Measurements from ENCODE around the gene CKS1B.

The CKS1B gene

DNA sequence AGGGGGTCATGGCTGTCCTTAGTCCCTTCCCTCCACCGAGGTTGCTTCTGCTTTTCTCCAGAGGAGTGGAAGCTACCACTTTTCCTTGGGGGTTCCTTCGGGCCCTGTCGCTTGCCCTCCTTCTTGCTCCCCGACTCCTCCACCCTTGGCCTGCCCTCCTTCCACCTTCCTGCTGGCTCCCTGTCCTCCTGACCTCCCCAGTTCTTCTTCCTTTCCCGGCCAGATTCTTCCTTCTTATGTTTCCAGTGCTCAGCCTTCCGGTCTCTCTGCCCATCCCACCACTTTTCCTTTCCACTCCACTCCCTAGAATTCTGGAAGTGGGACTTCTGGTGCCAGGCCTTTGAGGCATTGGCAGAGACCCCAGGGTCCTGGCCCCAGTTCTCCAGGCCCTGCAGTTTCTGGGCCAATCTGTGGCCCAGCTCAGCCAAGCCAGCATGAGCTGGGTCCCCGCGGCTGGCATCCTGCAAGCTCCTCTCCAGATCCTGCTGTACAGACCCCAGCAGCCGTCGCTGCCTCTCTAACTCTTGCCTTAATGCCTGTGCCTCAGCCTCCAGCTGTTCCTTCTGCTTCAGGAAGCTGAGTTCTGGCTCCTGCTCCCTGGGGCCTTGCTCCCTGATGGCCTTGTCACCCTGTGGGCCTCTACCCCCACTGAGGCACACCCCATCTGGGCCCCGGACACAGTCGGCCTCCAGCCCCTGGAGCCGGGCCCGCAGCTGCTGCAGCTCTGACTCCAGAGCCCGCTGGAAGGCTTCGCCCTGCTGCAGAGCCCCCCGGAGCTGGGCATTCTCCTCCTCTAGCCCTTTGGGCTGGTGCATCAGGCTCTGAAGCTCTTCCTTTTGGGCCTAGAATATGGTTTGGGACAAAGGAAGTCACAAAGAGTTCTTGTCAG, 28.3 kb upstream of the CKS1B start:
- no peak for DNase-seq (ENCODE audit: low read depth in 2 of 2)

DNA sequence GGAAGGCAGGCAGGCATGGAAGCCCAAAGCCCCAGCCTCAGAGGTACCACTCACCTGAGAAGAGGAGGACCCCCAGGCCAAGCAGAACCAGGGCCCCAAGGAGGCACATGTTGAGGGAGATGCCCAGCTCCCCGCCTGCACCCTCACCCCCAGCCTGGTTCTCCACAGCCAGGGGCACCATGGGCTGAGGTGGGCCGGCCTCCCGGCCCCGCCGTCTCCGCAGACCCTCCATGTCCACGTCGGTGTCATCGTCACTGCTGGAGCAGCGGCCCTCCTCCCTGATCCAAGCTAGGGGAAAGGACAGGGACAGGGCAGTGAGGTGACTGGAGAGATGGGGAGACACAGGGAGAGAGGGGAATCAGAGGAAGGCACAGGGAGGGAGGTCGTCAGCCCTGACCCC, 26.4 kb upstream of the CKS1B start:
- DNase-seq (ENCODE audit: low read depth in 2 of 2) = no peak

DNA sequence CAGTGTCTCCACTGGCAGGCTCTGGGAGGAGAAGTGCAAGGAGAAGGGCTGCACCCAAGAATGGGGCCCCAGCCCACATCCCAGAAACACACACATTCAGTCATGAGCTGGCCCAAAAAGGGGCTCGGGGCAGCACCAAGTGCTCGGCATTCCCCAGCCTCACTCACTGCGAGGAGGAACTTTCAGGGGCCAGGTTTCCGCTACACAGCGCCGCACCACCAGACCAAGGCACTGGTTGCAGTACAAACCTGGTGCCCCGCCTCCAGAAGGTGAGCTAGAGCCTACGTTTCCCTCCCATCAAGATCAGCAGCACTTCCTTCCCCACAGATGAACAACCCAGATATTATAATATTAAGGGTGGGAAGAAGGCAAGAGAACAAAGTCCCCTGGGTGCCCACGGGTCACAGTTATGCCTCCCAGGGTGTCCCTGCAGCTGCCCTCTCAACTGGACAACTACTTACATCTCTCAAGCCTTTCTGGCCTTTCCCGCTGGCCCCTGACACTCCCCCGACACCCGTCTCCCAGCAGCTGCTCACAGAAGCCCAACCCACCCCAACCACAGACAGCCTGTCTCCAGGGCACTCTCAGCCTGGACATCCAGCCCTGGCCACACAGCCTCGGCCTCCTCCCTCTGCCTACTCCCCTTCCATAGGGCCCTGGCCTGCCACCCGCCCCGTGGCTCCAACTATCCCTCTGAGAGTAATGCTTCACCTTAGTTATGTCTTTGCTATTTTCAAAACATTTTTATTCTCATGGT, 22.4 kb upstream of the CKS1B start:
- DNase-seq (ENCODE audit: low read depth in 2 of 2) = peak in 1 of 2 donors; percentile 44

- no peak for DNase-seq (ENCODE audit: low read depth in 2 of 2)
Observed at GRCh38 chr1:154952664-154953063, 21.8 kb upstream of the CKS1B start.

- no peak for DNase-seq (ENCODE audit: low read depth in 2 of 2)
Observed at GRCh38 chr1:154953611-154954038, 20.9 kb upstream of the CKS1B start.

DNA sequence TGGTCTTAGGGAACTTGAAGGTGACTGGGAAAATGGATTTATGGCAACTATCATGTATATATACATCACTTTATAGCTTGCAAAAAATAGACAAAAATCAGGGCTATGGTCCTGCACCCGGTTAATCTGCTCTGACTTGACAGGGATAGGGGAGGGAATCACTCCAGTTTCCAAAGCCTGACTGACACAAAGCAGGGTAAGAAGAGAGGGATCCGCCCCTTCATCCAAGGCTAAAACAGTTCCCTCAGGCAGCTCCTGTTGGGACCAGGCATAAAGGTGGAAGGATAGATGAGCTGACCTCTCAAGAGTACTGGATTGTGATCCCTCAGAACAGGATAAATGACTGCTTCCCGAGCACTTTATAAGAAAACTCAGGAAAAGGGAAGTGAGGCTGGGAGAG, 19.9 kb upstream of the CKS1B start:
- no peak for DNase-seq (ENCODE audit: low read depth in 2 of 2)

DNA sequence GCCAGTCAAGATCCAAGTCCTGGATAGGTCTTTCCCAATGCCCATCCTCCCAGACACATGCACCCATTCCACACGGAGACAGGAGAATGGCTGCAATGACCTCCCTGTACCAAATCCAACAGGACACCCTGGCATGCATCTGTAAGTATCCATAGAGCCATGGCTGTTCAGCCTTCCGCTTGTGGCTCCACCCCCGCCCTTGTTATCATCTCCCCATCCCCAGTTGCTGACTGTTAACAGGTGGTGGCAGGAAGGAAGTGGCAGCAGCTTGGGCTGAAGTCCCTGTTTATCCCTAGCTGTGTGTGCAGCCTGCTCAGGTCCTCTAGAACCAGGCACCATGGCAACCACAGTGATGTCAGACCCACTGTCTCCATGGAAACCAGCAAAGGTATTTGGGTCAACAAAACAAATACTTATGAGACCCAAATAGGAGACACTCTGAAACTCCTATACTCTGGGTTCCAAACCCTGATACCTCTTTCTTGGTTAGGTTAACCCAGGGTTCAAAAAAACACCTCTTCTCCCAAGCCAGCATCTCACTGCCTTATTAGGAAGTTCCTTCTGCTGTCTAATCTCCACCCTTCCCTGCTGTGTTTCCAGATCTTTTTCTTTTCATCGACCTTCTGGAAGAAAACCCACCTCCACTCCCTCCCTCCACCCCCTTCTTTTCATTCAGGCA, 19.3 kb upstream of the CKS1B start:
- peak in 1 of 2 donors; percentile 84 for DNase-seq (ENCODE audit: low read depth in 2 of 2)

DNA sequence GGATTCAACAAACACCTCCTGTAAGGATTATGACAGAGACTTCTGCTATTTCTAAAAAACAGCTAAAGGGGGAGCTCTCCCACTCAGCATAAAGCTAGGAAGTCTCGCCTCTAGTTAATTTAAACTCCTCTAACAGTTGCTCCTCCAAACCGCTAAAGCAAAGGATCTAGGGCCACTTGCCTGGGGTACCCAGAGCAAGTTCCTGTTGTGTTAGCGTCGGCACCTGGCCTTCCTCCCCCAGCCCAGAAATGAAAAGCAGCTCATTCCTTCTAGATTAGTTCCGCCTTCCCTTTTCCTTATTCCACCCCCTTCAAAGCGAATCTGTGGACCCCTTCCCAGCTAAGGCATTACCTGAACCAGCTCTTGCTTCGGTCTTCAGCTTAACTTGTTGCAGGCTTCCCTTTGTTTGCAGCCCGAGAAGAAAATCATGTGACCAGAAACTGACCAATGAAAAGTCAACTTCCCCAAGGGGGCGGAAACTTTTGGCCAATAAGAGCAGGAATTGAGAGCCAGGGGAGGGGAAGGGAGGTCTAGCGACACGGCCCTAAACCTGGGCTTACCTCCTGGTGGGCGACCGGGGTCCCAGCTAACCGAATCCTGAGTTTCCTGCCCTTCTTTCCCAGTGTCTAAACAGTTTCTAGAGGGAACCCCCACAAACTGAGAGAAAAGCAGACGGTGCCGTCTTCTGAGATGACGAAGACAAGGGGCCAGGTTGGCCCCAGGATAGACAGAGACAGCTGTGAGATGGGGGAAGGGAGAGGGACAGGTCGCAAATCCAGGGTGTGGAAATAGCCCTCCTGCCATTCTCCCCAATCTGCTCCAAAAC, 18.6 kb upstream of the CKS1B start, which contains the start of gene PBXIP1:
PBXIP1 (minus strand) TSS at position 382 of the 826 bp plus-strand sequence. CDS start 2,378 bp downstream, outside the sequence.
- DNase-seq (ENCODE audit: low read depth in 2 of 2) = peak; percentile 58 to 59

DNA sequence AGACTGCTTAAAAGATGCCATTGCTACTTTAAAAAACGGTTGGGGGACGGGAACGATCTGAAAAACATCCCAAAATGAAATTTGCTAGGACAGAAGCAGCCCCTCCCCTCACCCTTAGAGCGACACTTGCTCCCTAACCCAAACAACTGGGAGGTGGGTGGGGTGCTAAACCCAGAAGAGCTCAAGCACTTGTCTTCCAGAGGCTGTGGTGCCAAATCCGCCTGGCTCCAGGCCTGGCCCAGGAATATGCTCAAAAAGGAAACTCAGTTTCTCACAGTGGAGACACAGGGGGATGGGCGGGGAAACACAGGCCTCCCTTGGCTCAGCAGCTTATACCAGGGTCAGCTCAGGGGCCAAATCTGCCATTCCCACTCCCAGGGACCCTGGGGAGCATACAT, 17.9 kb upstream of the CKS1B start:
- no peak for DNase-seq (ENCODE audit: low read depth in 2 of 2)

- DNase-seq (ENCODE audit: low read depth in 2 of 2) = no peak
Observed at GRCh38 chr1:154957091-154957657, 17.3 kb upstream of the CKS1B start.

GRCh38 chr1:154958036-154958435, 16.4 kb upstream of the CKS1B start:
- no peak for DNase-seq (ENCODE audit: low read depth in 2 of 2)

DNA sequence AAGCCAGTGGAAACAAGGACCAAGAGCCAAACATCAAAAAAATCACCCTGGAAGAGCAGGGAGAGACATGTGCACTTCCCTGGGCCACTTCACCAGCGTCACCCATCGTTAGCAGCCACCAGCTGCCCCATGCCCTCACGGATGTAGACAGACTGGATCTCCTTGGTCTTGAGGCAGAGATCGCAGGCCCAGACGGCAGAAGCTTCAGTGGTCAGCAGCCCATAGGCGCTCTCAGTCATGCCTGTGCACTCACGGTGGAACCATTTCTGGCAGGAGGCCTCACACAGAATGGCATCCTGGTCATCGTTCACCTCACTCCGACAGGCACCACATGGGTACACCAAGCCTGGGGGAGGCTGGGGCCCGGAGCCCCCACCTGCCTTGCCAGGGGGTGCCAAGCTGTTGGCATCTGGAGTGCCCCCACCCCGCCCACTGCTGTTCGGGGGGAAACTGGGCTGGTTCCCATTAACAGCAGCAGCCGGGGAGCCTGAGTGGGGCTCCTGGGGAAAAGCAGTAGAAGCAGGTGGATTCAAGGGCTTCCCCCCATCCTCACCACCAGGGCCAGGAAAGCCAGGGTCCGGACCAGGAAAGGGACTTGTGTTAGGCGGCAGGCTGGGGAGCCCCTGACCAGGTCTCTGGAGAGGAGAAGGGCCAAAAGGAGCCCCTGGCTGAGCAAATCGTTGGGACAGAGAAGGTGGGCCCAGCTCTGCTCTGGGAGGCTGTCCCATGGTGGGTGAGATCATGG, 15.6 kb upstream of the CKS1B start:
- no peak for DNase-seq (ENCODE audit: low read depth in 2 of 2)

DNA sequence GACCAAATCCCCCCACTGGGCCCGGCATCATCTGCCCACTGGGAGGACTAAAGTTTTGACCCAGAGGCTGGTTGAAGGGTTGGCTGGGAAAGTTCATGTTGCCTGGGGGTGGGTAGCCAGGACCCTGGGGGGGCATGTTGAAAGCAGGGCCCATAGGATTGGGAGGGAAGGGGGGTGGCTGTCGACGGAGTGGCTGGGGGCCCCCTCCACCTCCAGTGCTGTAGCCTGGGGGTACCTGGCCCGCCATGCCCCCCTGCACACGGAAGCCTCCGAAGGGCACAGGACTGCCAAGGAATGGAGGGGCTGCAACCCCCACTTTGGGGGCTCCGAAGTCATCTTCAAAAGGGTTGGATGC, 15.1 kb upstream of the CKS1B start:
- DNase-seq (ENCODE audit: low read depth in 2 of 2) = no peak

DNA sequence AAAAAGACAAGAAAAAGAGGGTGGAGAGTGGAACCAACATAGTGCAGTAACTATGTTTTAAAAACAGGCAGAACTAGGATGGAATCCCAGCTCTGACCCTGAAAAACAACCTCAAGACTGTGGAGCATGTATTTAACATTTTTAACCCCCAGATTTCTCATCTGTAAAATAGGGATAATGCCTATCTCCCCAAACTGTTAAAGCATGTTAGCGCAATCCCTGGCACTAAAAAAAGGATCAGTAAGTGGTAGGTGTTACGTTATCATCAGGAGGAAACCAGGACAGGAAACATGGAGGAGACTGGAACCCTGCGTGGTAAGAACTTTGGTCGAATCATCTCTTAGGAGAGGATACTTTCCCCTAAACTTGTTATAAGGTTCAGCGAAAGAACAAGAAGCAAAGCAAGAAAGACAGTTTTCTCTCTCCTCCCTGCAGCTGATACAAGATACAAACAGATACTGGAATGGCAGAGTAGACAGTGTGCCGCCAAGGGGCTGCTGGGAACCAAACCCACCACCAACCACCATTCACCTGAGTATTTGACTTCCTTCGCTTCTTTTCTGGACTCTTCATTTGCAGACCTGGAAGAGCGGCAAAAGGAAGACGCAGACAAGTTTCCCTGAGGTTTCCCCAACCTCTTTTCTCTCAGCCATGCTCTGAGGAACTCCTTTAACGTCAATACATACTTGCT, 13.9 kb upstream of the CKS1B start:
- DNase-seq (ENCODE audit: low read depth in 2 of 2) = no peak

GRCh38 chr1:154961207-154962155, 13.0 kb upstream of the CKS1B start, which contains the start of gene PYGO2:
Gene PYGO2 (minus strand): TSS chr1:154961782. CDS start chr1:154961576, 206 bp downstream.
- peak; percentile 35 to 59 for DNase-seq (ENCODE audit: low read depth in 2 of 2)

- no peak for DNase-seq (ENCODE audit: low read depth in 2 of 2)
Observed at GRCh38 chr1:154962156-154962749, 12.2 kb upstream of the CKS1B start.

GRCh38 chr1:154962795-154963330, 11.6 kb upstream of the CKS1B start:
- DNase-seq (ENCODE audit: low read depth in 2 of 2) = no peak

- no peak for DNase-seq (ENCODE audit: low read depth in 2 of 2)
Observed at GRCh38 chr1:154963643-154964042, 10.8 kb upstream of the CKS1B start.
